COR-L47 (cell line): Measurements from ENCODE around the gene MYOM3.

Experiments used
- DNase-seq: peaks from one replicate; lab custom pipeline; 2025; lab: John Stamatoyannopoulos, UW

Gene MYOM3

GRCh38 chr1:24138476-24139221, 26.7 kb upstream of the MYOM3 start:
- DNase-seq, result no peak

GRCh38 chr1:24136956-24137539, 25.1 kb upstream of the MYOM3 start:
- no peak for DNase-seq

- DNase-seq, result no peak
Observed at GRCh38 chr1:24134376-24134775, 22.4 kb upstream of the MYOM3 start.

GRCh38 chr1:24133819-24134218, 21.9 kb upstream of the MYOM3 start:
- DNase-seq, result no peak

GRCh38 chr1:24130385-24130784, 18.4 kb upstream of the MYOM3 start:
- no peak for DNase-seq

- DNase-seq, result no peak
Observed at GRCh38 chr1:24127801-24128363, 15.9 kb upstream of the MYOM3 start.

GRCh38 chr1:24127134-24127800, 15.3 kb upstream of the MYOM3 start:
- no peak for DNase-seq

- no peak for DNase-seq
Observed at GRCh38 chr1:24126672-24127023, 14.7 kb upstream of the MYOM3 start.

GRCh38 chr1:24126018-24126671, 14.2 kb upstream of the MYOM3 start:
- no peak for DNase-seq

GRCh38 chr1:24125456-24125855, 13.5 kb upstream of the MYOM3 start:
- DNase-seq, result no peak

GRCh38 chr1:24124980-24125379, 13.0 kb upstream of the MYOM3 start:
- no peak for DNase-seq

GRCh38 chr1:24123611-24124010, 11.7 kb upstream of the MYOM3 start:
- no peak for DNase-seq

GRCh38 chr1:24122776-24123175, 10.8 kb upstream of the MYOM3 start:
- no peak for DNase-seq

- DNase-seq, result no peak
Observed at GRCh38 chr1:24121406-24121805, 9.5 kb upstream of the MYOM3 start.

- no peak for DNase-seq
Observed at GRCh38 chr1:24120965-24121364, 9.0 kb upstream of the MYOM3 start.

GRCh38 chr1:24119859-24120756, 8.2 kb upstream of the MYOM3 start:
- DNase-seq, result no peak

GRCh38 chr1:24119489-24119858, 7.5 kb upstream of the MYOM3 start:
- DNase-seq, result no peak

GRCh38 chr1:24118410-24119242, 6.7 kb upstream of the MYOM3 start:
- no peak for DNase-seq

- no peak for DNase-seq
Observed at GRCh38 chr1:24117722-24118409, 5.9 kb upstream of the MYOM3 start.

GRCh38 chr1:24117132-24117531, 5.2 kb upstream of the MYOM3 start:
- DNase-seq, result no peak
